Spleen (tissue), 7 donors: ENCODE measurements around the gene ACOD1.

Experiments
- CTCF ChIP-seq, 11 experiments: fragments of 200-600 bp in 7 of 11; fragments of 450-650 bp in 4 of 11; sonication (generic) in 4 of 11; IDR thresholded peaks in 8 of 11; conservative IDR thresholded peaks in 3 of 11; 1 replicate in 7 of 11; 2 replicates in 4 of 11; pipeline versions ENCODE4 v1.4.0 to v1.8.0; 2016 to 2021; ENCODE audit warnings: antibody characterized with exemption in 11 of 11, inconsistent platforms in 4 of 11, mild to moderate bottlenecking in 1 of 11
- POLR2A ChIP-seq, 3 donors: fragments of 450-650 bp; IDR thresholded peaks; one replicate each; pipeline ENCODE4 v1.5.1; 2017; ENCODE audit warnings: antibody characterized with exemption in 3 of 3, mild to moderate bottlenecking in 1 of 3
- donor health status: DM: no; HTN: no; CAD: no; lungs with moderate emphysema.
- donor health status: DM: no; HTN: no; CAD: no.
- donor health status: DM: no; HTN: no; CAD: no.

GRCh38 chr13:76936763-76937162 lies 11.5 kb upstream of the ACOD1 start:
- TF ChIP-seq CTCF (IDR thresholded peaks at IDR 0.05 in 8 of 11, conservative IDR thresholded peaks at IDR 0.05 in 3 of 11) (no peak), POLR2A (IDR thresholded peaks at IDR 0.05) (no peak)
